WTC11 (cell line): ENCODE data around the gene NHSL2. TPM values are rescaled to one million over a fixed set of nuclear protein-coding genes. Genes with fewer than 3 reads are reported as not detected.

Source experiments
- ATAC-seq: fragments of 200-7000 bp; cut with Tn5 transposase; 2 replicates; pipeline ENCODE4 v1.10.0; 2021; ENCODE audit warnings: mild to moderate bottlenecking, moderate library complexity
- CTCF ChIA-PET: fragments of 300-600 bp; sonication (Branson Sonifier 250); formaldehyde crosslinking; loops from one replicate; lab custom pipeline; 2021; ENCODE audit warnings: antibody characterized with exemption; lab: Charles Lee
- POLR2A ChIA-PET: fragments of 350-600 bp; sonication (Branson Sonifier 250); formaldehyde crosslinking; loops from one replicate; lab custom pipeline; 2021; ENCODE audit warnings: antibody characterized with exemption; lab: Charles Lee
- DNase-seq: peaks from one replicate; pipeline ENCODE4 v3.0.0; 2021; ENCODE audit warnings: low spot score
- H3K27ac Mint-ChIP-seq: 2 replicates; pipeline ENCODE4 v1.8.0; 2021; ENCODE audit warnings: mixed read lengths
- H3K27me3 Mint-ChIP-seq: 2 replicates; pipeline ENCODE4 v1.8.0; 2021; ENCODE audit warnings: low read depth, mild to moderate bottlenecking, moderate library complexity, mixed read lengths
- H3K36me3 Mint-ChIP-seq: 2 replicates; pipeline ENCODE4 v1.8.0; 2021; ENCODE audit warnings: mixed read lengths
- H3K4me1 Mint-ChIP-seq: 2 replicates; pipeline ENCODE4 v1.8.0; 2022; ENCODE audit warnings: mixed read lengths
- H3K4me3 Mint-ChIP-seq: 2 replicates; pipeline ENCODE4 v1.8.0; 2021; ENCODE audit warnings: mild to moderate bottlenecking, moderate library complexity, mixed read lengths
- H3K9me3 Mint-ChIP-seq: 2 replicates; pipeline ENCODE4 v1.8.0; 2021; ENCODE audit warnings: mixed read lengths
- ATF1 ChIP-seq: sonication (generic); formaldehyde crosslinking; IDR thresholded peaks from 2 replicates; pipeline ENCODE4 v1.8.1; 2023; ENCODE audit warnings: mild to moderate bottlenecking, moderate library complexity, missing genetic modification reagents
- ETV6 ChIP-seq: sonication (generic); formaldehyde crosslinking; IDR thresholded peaks from 2 replicates; pipeline ENCODE4 v1.8.1; 2022; ENCODE audit warnings: mild to moderate bottlenecking, missing genetic modification reagents
- GABPB1 ChIP-seq: sonication (generic); formaldehyde crosslinking; IDR thresholded peaks from 2 replicates; pipeline ENCODE4 v1.8.1; 2023; ENCODE audit warnings: mild to moderate bottlenecking, missing genetic modification reagents
- HMGA2 ChIP-seq: fragments of 250-450 bp; sonication (Bioruptor Pico); IDR thresholded peaks from 2 replicates; pipeline ENCODE4 v1.4.0; 2021; ENCODE audit warnings: mild to moderate bottlenecking, moderate library complexity
- JAZF1 ChIP-seq: fragments of 250-450 bp; sonication (Bioruptor Pico); IDR thresholded peaks from 2 replicates; pipeline ENCODE4 v1.9.0; 2021; ENCODE audit warnings: moderate library complexity, mild to moderate bottlenecking, inconsistent platforms
- JUN ChIP-seq: sonication (generic); formaldehyde crosslinking; IDR thresholded peaks from 2 replicates; pipeline ENCODE4 v1.8.0; 2023; ENCODE audit warnings: mild to moderate bottlenecking, missing genetic modification reagents
- MXD4 ChIP-seq: fragments of 250-450 bp; sonication (Bioruptor Pico); IDR thresholded peaks from 2 replicates; pipeline ENCODE4 v1.8.0; 2021; ENCODE audit warnings: mild to moderate bottlenecking, moderate library complexity, borderline replicate concordance
- NR1H2 ChIP-seq: sonication (generic); formaldehyde crosslinking; IDR thresholded peaks from 2 replicates; pipeline ENCODE4 v1.9.0; 2021; ENCODE audit warnings: mild to moderate bottlenecking, moderate library complexity, missing genetic modification reagents
- NR2C2 ChIP-seq: sonication (generic); formaldehyde crosslinking; IDR thresholded peaks from 2 replicates; pipeline ENCODE4 v1.8.0; 2022; ENCODE audit warnings: mild to moderate bottlenecking, missing genetic modification reagents
- NR3C1 ChIP-seq: sonication (generic); formaldehyde crosslinking; conservative IDR thresholded peaks from 2 replicates; pipeline ENCODE4 v1.8.1; 2023; ENCODE audit warnings: low read depth, mild to moderate bottlenecking, missing genetic modification reagents
- OVOL2 ChIP-seq: fragments of 250-450 bp; sonication (Bioruptor Pico); IDR thresholded peaks from 2 replicates; pipeline ENCODE4 v1.9.0; 2021; ENCODE audit warnings: mild to moderate bottlenecking, borderline replicate concordance
- RORB ChIP-seq: fragments of 250-450 bp; sonication (Bioruptor Pico); IDR thresholded peaks from 2 replicates; pipeline ENCODE4 v1.9.0; 2021; ENCODE audit warnings: mild to moderate bottlenecking
- SMAD4 ChIP-seq: sonication (generic); formaldehyde crosslinking; IDR thresholded peaks from 2 replicates; pipeline ENCODE4 v1.8.0; 2022; ENCODE audit warnings: mild to moderate bottlenecking, missing genetic modification reagents
- TEAD1 ChIP-seq: sonication (generic); formaldehyde crosslinking; IDR thresholded peaks from 2 replicates; pipeline ENCODE4 v1.8.0; 2022; ENCODE audit warnings: mild to moderate bottlenecking, missing genetic modification reagents
- ZNF121 ChIP-seq: sonication (generic); formaldehyde crosslinking; IDR thresholded peaks from 2 replicates; pipeline ENCODE4 v1.8.0; 2023; ENCODE audit warnings: missing genetic modification reagents
- ZNF396 ChIP-seq: fragments of 250-450 bp; sonication (Bioruptor Pico); IDR thresholded peaks from 2 replicates; pipeline ENCODE4 v1.8.0; 2021; ENCODE audit warnings: mild to moderate bottlenecking, moderate library complexity, borderline replicate concordance
- total RNA-seq: library from RNA; stranded (reverse); gene quantifications from 3 replicates; pipeline ENCODE4 v1.2.3, GENCODE V29; 2021
- TF ChIP-seq, protein P1 (sequence below): sonication (generic); formaldehyde crosslinking; IDR thresholded peaks from 2 replicates; pipeline ENCODE4 v1.8.0; 2022; ENCODE audit warnings: mild to moderate bottlenecking, missing genetic modification reagents
- TF ChIP-seq, protein P2 (sequence below): fragments of 250-450 bp; sonication (Bioruptor Pico); IDR thresholded peaks from 2 replicates; pipeline ENCODE4 v2.1.2; 2022; ENCODE audit warnings: mild to moderate bottlenecking, moderate library complexity
- TF ChIP-seq, protein P3 (sequence below): sonication (generic); formaldehyde crosslinking; IDR thresholded peaks from 2 replicates; pipeline ENCODE4 v1.8.0; 2023; ENCODE audit warnings: mild to moderate bottlenecking, missing genetic modification reagents
- TF ChIP-seq, protein P4 (sequence below): sonication (generic); formaldehyde crosslinking; IDR thresholded peaks from 2 replicates; pipeline ENCODE4 v1.8.0; 2023; ENCODE audit warnings: missing genetic modification reagents

NHSL2 gene
- total RNA-seq, 1 experiment from 2014 or later: 7.9 TPM

DNA sequence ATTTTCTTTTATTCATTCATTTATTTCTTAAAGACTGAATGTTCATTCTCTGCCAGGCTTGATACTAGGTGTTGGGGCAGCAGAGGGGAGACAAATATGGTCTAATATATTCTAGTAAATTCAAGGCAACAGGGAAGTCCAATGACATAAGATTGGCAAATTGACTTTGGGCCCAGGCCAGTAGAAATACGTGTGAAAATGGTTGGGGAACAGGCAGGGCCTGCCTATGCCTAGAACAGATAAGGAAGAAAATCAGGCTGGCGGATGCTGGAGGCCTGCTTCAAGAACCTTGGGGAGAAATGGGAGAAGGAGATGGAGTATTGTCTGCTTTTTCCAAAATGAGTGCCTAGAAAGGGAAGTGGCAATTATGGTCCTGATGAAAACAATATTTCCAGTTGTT, 112.4 kb downstream of the NHSL2 start (continued):
- TF ChIP-seq, protein P1, sequence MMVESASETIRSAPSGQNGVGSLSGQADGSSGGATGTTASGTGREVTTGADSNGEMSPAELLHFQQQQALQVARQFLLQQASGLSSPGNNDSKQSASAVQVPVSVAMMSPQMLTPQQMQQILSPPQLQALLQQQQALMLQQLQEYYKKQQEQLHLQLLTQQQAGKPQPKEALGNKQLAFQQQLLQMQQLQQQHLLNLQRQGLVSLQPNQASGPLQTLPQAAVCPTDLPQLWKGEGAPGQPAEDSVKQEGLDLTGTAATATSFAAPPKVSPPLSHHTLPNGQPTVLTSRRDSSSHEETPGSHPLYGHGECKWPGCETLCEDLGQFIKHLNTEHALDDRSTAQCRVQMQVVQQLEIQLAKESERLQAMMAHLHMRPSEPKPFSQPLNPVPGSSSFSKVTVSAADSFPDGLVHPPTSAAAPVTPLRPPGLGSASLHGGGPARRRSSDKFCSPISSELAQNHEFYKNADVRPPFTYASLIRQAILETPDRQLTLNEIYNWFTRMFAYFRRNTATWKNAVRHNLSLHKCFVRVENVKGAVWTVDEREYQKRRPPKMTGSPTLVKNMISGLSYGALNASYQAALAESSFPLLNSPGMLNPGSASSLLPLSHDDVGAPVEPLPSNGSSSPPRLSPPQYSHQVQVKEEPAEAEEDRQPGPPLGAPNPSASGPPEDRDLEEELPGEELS (CRISPR knock-in tag): no peak
- TF ChIP-seq HMGA2 (CRISPR knock-in tag) (no peak), ETV6 (no peak), OVOL2 (CRISPR knock-in tag) (no peak), NR2C2 (CRISPR knock-in tag) (no peak), SMAD4 (CRISPR knock-in tag) (no peak), ATF1 (CRISPR knock-in tag) (no peak)

DNA sequence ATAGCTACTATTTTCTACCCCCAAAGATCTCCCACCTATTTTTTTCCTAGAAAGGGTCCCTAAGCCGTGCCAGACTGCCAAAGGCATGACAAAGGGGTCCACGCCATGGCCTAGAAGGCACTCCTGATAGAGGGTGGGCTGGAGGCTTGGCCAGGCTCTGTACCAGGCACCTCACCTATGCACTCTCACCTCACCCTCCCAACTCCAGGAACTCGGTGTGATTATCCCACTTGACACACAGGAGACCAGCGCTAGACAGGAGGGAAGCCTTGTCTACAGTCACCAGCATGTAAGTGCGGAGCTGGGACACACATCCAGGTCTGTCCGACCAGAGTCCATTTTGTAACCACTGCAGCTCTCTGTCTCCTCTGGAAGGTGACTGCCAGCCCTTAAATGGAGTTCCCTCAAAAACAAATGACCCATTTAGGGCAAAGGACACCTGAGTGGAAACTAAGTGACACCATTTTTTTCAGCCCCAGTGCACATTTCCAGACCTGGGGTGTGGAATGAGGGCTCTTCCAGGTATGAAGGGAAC, 114.7 kb downstream of the NHSL2 start:
- CTCF ChIA-PET: no interaction called here
- H3K27ac Mint-ChIP-seq: no peak overlapping the region
- H3K36me3 Mint-ChIP-seq: no peaks in the 10 kb centered on the region
- no peak for DNase-seq
- H3K9me3 Mint-ChIP-seq: no peaks in the 10 kb centered on the region
- TF ChIP-seq RORB (CRISPR knock-in tag) (no peak), TEAD1 (CRISPR knock-in tag) (no peak), JUN (CRISPR knock-in tag) (no peak), ZNF396 (CRISPR knock-in tag) (no peak), ZNF121 (no peak), GABPB1 (CRISPR knock-in tag) (no peak), OVOL2 (CRISPR knock-in tag) (no peak), MXD4 (CRISPR knock-in tag) (no peak), SMAD4 (CRISPR knock-in tag) (no peak), NR1H2 (CRISPR knock-in tag) (no peak), JAZF1 (no peak), NR3C1 (no peak)
- TF ChIP-seq, protein P2, sequence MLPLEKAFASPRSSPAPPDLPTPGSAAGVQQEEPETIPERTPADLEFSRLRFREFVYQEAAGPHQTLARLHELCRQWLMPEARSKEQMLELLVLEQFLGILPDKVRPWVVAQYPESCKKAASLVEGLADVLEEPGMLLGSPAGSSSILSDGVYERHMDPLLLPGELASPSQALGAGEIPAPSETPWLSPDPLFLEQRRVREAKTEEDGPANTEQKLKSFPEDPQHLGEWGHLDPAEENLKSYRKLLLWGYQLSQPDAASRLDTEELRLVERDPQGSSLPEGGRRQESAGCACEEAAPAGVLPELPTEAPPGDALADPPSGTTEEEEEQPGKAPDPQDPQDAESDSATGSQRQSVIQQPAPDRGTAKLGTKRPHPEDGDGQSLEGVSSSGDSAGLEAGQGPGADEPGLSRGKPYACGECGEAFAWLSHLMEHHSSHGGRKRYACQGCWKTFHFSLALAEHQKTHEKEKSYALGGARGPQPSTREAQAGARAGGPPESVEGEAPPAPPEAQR (CRISPR knock-in tag): no peak
- TF ChIP-seq, protein P3, sequence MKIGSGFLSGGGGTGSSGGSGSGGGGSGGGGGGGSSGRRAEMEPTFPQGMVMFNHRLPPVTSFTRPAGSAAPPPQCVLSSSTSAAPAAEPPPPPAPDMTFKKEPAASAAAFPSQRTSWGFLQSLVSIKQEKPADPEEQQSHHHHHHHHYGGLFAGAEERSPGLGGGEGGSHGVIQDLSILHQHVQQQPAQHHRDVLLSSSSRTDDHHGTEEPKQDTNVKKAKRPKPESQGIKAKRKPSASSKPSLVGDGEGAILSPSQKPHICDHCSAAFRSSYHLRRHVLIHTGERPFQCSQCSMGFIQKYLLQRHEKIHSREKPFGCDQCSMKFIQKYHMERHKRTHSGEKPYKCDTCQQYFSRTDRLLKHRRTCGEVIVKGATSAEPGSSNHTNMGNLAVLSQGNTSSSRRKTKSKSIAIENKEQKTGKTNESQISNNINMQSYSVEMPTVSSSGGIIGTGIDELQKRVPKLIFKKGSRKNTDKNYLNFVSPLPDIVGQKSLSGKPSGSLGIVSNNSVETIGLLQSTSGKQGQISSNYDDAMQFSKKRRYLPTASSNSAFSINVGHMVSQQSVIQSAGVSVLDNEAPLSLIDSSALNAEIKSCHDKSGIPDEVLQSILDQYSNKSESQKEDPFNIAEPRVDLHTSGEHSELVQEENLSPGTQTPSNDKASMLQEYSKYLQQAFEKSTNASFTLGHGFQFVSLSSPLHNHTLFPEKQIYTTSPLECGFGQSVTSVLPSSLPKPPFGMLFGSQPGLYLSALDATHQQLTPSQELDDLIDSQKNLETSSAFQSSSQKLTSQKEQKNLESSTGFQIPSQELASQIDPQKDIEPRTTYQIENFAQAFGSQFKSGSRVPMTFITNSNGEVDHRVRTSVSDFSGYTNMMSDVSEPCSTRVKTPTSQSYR (CRISPR knock-in tag): no peak
- TF ChIP-seq, protein P4, sequence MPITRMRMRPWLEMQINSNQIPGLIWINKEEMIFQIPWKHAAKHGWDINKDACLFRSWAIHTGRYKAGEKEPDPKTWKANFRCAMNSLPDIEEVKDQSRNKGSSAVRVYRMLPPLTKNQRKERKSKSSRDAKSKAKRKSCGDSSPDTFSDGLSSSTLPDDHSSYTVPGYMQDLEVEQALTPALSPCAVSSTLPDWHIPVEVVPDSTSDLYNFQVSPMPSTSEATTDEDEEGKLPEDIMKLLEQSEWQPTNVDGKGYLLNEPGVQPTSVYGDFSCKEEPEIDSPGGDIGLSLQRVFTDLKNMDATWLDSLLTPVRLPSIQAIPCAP (CRISPR knock-in tag): no peak
- TF ChIP-seq, protein P1 (CRISPR knock-in tag): no peak
- H3K4me1 Mint-ChIP-seq: peaks cover 13% of the 10 kb centered on the region
- no peak overlapping the region for H3K4me3 Mint-ChIP-seq
- POLR2A ChIA-PET: no interaction called here
- no peaks in the 10 kb centered on the region for H3K27me3 Mint-ChIP-seq
- ATAC-seq: no peak
